HepG2 (cell line): ENCODE measurements around the gene TAF6L. TPM values are rescaled to one million over a fixed set of nuclear protein-coding genes. Genes with fewer than 3 reads are reported as not detected.
A peak's percentile ranks its signal among the peaks of the same experiment; 100 is the strongest.

Source experiments
- ATAD3A ChIP-seq: sonication (generic); formaldehyde crosslinking; IDR thresholded peaks from 2 replicates; pipeline ENCODE4 v1.4.0; 2020; ENCODE audit warnings: missing genetic modification reagents
- DDIT3 ChIP-seq: sonication (generic); formaldehyde crosslinking; IDR thresholded peaks from 2 replicates; pipeline ENCODE4 v1.4.0; 2020; ENCODE audit warnings: mild to moderate bottlenecking, missing genetic modification reagents
- GRHL1 ChIP-seq: sonication (generic); formaldehyde crosslinking; conservative IDR thresholded peaks from 2 replicates; pipeline ENCODE4 v1.8.0; 2022; ENCODE audit warnings: missing genetic modification reagents
- HMG20A ChIP-seq: IDR thresholded peaks from 2 replicates; pipeline ENCODE4 v1.6.1; 2016; ENCODE audit warnings: borderline replicate concordance
- IKZF5 ChIP-seq: IDR thresholded peaks from 2 replicates; pipeline ENCODE4 v1.6.1; 2018; ENCODE audit warnings: missing genetic modification reagents, mild to moderate bottlenecking, missing compliant biosample characterization
- RFX3 ChIP-seq: IDR thresholded peaks from 2 replicates; pipeline ENCODE4 v1.6.1; 2016; ENCODE audit warnings: missing biosample characterization, missing genetic modification reagents
- SIN3A ChIP-seq: IDR thresholded peaks from 2 replicates; pipeline ENCODE4 v1.6.1; 2011; ENCODE audit warnings: low read depth, mild to moderate bottlenecking, control low read depth, low read length, borderline replicate concordance
- TFDP2 ChIP-seq: sonication (generic); formaldehyde crosslinking; IDR thresholded peaks from 2 replicates; pipeline ENCODE4 v1.4.0; 2020; ENCODE audit warnings: missing genetic modification reagents
- THRA ChIP-seq: sonication (generic); formaldehyde crosslinking; IDR thresholded peaks from 2 replicates; pipeline ENCODE4 v1.4.0; 2020; ENCODE audit warnings: missing genetic modification reagents, borderline replicate concordance
- ZBTB37 ChIP-seq: sonication (generic); formaldehyde crosslinking; IDR thresholded peaks from 2 replicates; pipeline ENCODE4 v1.4.0; 2020; ENCODE audit warnings: mild to moderate bottlenecking, missing genetic modification reagents
- ZFYVE20 ChIP-seq: sonication (generic); formaldehyde crosslinking; IDR thresholded peaks from 2 replicates; pipeline ENCODE4 v1.8.0; 2023; ENCODE audit warnings: low read depth, mild to moderate bottlenecking, moderate library complexity, missing genetic modification reagents, borderline replicate concordance
- ZNF12 ChIP-seq: sonication (generic); formaldehyde crosslinking; IDR thresholded peaks from 2 replicates; pipeline ENCODE4 v1.5.0; 2020; ENCODE audit warnings: missing genetic modification reagents
- ZNF18 ChIP-seq: sonication (generic); formaldehyde crosslinking; IDR thresholded peaks from 2 replicates; pipeline ENCODE4 v1.8.0; 2022; ENCODE audit warnings: mild to moderate bottlenecking, missing genetic modification reagents; ENCODE audit not compliant: insufficient replicate concordance
- ZNF432 ChIP-seq: sonication (generic); formaldehyde crosslinking; IDR thresholded peaks from 2 replicates; pipeline ENCODE4 v1.5.0; 2020; ENCODE audit warnings: missing genetic modification reagents, mild to moderate bottlenecking, borderline replicate concordance
- ZNF512 ChIP-seq: sonication (generic); formaldehyde crosslinking; IDR thresholded peaks from 2 replicates; pipeline ENCODE4 v1.4.0; 2020; ENCODE audit warnings: mild to moderate bottlenecking, missing genetic modification reagents
- ZNF556 ChIP-seq: sonication (generic); formaldehyde crosslinking; IDR thresholded peaks from 2 replicates; pipeline ENCODE4 v1.4.0; 2020; ENCODE audit warnings: mild to moderate bottlenecking, missing genetic modification reagents, borderline replicate concordance
- ZNF850 ChIP-seq: sonication (generic); formaldehyde crosslinking; conservative IDR thresholded peaks from 2 replicates; pipeline ENCODE4 v1.9.0; 2021; ENCODE audit warnings: mild to moderate bottlenecking, missing genetic modification reagents
- polyA plus RNA-seq, 8 experiments: library from polyadenylated mRNA; depleted of rRNA in 3 of 8; stranded (reverse) in 7 of 8; unstranded in 1 of 8; fragments of >200 nt; fragmentation: Illumina TruSeq in 4 of 8; extraction: Trizol in 4 of 8; gene quantifications; 2 replicates each; pipeline versions ENCODE4 v1.2.1 to v1.2.3, GENCODE V29; 2011 to 2016; ENCODE audit warnings: low read depth in 4 of 8, missing spikeins in 1 of 8, mixed read lengths in 1 of 8; ENCODE audit not compliant: insufficient read depth in 1 of 8
- total RNA-seq, 5 experiments: library from RNA; depleted of rRNA; stranded (reverse); fragments of >200 nt; fragmentation: Illumina TruSeq; extraction: Trizol; gene quantifications; 2 replicates each; pipeline ENCODE4 v1.2.3, GENCODE V29; 2016; ENCODE audit warnings: low read depth in 1 of 5

TAF6L gene
- total and polyA plus RNA-seq, 2 of the 13 experiments (the other 11 are each of a cell fraction or from before 2014, with no cell fraction given) = 12.6 to 19.4 TPM

GRCh38 chr11:62727165-62727871 is 43.9 kb upstream of the TAF6L start, which contains the start of gene HNRNPUL2 (continued):
- peak; percentile 59; the same call in 1 of the 2 replicates for TF ChIP-seq IKZF5
- TF ChIP-seq ZNF512 (CRISPR knock-in tag) = no peak
- no peak for TF ChIP-seq ATAD3A (CRISPR knock-in tag)
- TF ChIP-seq HMG20A (CRISPR knock-in tag) = no peak
- peak; percentile 63; the same call in 1 of the 2 replicates for TF ChIP-seq THRA (CRISPR knock-in tag)
- peak; percentile 24; the same call in 1 of the 2 replicates for TF ChIP-seq ZNF12 (CRISPR knock-in tag)
- TF ChIP-seq ZNF850 (CRISPR knock-in tag) = no peak
- peak; percentile 78; the same call in 1 of the 2 replicates for TF ChIP-seq ZNF556 (CRISPR knock-in tag)
- no peak for TF ChIP-seq ZNF432 (CRISPR knock-in tag)
- no peak for TF ChIP-seq GRHL1
- TF ChIP-seq SIN3A = no peak; the same call in 1 of the 2 replicates
- peak; percentile 97 for TF ChIP-seq TFDP2 (CRISPR knock-in tag)
- TF ChIP-seq ZNF18 (CRISPR knock-in tag) = peak; percentile 94
- TF ChIP-seq ZBTB37 (CRISPR knock-in tag) = no peak
- TF ChIP-seq RFX3 (CRISPR knock-in tag) = no peak
- TF ChIP-seq ZFYVE20 (CRISPR knock-in tag) = peak; percentile 56; the same call in 1 of the 2 replicates
- no peak for TF ChIP-seq DDIT3 (CRISPR knock-in tag)
